ENCODE measurements around the gene TMIE.
"Not testable (repeated sequence)": the region's sequence is repeated elsewhere in the genome, so short reads cannot be mapped to it uniquely, and the experiment has no call there.

The TMIE gene

DNA sequence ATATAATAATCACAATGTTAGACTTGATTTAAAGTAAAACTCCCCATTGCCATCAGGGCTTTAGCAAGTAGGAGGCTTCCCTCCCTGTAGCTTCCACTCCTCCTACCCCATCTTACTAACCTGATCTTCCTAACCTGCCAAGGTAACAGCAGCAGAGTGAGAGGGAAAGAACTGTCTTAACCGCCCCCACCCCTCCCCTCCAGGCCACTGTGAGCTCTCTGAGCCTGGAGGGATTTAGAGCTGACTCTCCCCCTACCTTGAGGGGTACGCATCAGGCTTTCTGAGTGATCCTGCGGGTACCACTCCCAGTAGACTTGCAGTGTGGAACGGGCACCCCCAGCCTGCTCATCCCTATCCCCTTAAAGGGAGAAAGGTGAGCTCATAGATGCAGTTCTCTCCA is 27.8 kb downstream of the TMIE start:
- no peak for DNase-seq

GRCh38 chr3:46730819-46731218 is 29.6 kb downstream of the TMIE start:
- DNase-seq: no peak

GRCh38 chr3:46731795-46732194 is 30.6 kb downstream of the TMIE start:
- no peak for DNase-seq

DNA sequence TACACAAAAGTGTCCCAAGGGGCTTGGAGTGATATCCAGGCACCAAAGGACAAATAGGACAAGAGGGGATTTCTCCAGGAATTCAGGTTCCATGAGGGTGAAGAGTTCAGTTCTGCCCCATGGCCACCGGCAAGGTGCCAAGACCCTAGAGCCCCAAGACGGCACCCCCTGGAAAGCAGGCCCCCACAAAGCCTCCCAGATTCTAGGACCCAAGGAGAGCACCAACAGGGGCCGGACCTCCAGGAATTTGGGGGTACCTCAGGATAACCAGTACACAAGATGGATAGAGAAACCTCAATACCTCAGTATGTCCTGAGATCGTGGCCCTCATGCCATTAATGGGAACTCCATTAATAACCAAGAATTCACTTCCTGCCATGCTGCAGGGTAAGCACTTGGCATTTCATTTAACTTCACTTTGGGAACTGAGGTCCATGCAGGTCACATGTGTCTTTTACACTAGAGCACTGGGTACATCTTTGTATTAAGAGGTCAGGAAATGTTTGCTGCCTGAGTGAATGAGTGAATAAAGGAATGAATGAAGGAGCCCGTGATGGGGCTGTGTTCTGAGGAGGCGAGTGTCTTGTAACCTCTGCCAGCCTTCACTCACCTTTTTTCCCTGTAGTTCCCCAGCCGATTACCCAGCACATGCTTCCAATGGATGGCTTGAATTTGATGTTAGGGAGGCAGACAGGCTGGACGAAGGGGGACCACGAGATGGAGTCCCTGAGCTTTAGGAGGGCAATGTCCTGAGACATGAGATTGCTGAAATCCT is 32.0 kb downstream of the TMIE start:
- DNase-seq: no peak

DNA sequence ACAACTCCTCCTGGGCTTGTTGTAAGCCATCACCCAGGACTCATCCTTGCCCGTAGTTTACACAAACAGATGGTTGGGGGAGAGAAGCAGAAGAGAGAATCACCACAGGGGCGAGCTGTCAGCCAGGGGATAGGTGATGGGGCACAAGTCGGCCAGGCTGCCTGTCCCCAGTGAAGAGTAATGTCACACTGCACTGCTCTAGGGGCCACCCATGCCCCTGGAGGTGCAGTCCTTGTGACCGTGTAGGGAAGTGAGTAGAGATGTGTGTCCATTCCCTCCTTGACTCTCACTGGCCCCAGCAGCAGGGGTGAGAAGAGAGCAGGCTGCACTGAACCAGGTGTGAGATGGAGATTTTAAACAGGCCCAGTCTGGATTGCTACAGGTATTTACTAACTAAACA is 33.6 kb downstream of the TMIE start:
- no peak for DNase-seq

DNA sequence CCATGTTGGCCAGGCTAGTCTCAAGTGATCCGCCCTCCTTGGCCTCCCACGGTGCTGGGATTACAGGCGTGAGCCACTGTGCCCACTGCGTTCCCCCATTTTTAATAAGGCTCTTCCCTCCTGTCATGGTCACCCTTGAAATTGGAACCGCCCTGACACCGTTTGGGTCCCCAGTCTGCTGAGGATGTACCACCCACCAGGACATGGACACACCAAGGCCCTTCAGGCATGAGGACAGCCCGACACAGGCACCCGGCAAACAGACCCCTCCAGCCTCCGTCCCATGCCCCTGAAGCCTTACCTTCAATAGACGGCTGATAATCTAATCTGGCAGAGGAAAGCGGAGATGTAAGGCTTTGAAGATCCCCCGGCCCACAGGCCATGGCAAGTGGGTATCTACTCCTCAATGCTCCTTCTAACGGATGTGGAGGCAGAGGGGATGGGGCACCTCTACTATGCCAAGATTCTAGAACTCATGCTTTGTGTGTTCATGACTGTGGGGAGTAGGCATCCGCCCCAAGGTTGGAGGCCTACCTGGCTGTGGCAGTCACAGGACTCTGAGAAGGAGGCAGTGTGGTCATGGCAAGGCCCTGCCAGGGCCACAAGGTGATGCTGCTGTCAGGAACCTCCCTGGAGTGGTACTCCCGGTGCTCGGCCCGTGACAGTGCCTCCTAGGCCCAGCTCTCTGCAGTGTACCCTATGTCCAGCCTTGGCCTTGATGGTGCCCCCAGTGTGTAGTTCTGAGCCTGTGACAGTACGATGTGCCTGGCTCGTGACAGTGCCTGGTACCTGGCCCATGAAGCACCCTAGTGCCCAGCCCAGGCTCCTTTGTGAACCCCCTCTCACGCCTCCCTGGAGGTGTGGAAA is 35.0 kb downstream of the TMIE start:
- DNase-seq: no peak

DNA sequence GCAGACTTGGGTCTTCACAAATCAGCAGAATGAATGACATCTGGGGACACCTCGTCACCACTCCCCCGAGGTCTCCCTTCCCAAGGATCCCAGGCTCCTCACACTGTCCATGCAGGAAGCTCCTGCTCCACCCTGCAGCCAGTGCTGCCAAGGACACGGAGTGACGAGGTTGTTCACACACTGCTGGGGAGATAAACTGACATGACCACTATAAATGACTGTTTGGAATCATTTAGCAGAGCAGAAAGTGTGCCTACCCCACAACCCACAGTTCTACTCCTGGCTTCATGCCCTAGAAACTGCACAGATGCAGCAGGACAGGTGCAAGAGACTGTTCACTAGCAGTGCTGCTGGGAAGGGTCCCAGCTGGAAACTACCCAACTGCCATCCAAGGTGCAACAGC is 36.1 kb downstream of the TMIE start:
- no peak for DNase-seq

DNA sequence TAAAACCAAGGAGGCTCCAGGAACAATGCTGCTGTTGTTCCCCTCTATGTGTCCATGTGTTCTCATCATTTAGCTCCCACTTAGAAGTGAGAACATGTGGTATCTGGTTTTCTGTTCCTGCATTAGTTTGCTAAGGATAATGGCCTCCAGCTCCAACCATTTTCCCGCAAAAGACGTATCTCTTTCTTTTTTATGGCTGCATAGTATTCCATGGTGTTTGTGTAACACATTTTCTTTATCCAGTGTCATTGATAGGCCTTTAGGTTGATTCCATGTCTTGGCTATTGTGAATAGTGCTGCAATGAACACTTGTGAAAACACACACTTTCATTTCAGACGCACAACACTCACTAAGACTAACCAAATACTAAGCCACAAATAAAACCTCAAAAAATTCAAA is 38.4 kb downstream of the TMIE start:
- DNase-seq: not testable (repeated sequence)

DNA sequence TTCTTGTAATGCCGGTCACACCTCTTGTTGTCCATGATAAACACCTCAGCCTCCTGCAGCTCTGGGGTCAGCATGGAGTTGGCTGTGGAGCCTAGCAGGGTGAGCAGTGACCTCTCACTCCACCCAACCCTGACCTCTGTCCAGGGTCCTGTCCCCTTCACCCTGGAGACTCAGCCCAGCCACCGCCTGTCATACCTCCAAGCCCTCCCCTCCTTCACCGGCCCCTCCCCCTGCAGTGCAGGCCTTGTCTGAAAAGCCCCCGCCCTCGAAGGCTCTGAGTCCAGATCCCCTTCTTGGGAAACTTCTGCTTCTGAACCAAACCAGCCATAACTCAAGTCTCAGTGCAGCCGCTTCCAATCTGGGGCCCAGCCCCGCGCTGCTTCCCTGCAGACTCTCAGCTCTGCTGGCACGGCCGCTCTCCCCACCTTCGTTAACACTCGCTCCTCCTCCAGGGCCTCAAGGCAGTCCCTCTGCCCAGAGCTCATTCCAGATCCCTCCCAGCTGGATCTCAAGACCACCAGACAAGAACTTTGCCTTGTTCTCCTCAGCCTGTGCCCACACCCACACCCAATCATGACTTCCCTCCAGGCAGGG is 41.9 kb downstream of the TMIE start:
- DNase-seq: no peak

- DNase-seq: no peak
These were observed 45.5 kb downstream of the TMIE start for GRCh38 chr3:46746711-46747110.

- no peak for DNase-seq
These were observed 47.0 kb downstream of the TMIE start for GRCh38 chr3:46748170-46748569.

- no peak for DNase-seq
These were observed 47.9 kb downstream of the TMIE start for GRCh38 chr3:46749129-46749528.

DNA sequence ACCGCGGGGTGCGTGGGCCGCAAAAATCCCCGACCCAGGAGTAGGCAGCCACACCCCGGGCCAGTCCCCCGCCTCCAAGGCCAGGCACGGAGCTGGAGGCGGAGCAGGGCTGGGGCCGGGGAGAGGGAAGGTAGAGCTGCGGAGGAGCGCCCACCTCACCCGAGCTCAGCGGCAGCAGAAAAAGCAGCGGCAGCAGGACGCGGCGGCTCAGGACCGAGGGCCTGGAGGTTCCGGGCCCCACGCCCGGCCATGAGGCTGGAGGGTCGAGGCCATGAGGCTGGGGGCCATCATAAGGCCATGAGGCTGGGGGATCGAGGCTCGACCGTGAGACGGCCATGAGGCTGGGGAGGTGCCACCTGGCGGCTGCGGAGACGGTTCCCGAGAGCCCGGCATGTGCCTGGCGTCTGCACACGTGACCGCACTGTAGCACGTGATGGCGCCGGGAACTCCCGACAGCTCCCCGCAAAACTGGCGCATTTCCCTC is 49.4 kb downstream of the TMIE start:
- no peak for DNase-seq

DNA sequence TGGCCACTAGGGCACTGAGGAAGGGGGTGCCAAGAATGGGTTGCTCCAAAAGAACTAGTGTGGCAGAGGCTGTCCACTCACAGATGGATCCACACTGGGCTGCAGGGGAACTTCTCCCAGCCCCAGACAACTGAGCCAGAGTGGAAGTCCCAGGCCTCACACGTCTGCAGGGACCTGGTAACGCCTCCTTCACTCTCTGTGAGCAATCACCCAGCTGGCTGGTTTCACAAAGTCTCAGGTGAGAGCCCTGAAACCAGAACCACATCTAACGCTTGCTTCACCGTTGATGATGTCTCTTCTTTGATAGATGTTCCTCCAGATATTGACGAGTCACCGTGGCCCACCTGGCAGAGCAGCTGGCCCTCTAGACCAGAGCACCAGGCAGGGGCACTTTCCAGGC is 51.9 kb downstream of the TMIE start:
- DNase-seq: not testable (repeated sequence)

GRCh38 chr3:46755646-46756045 is 54.5 kb downstream of the TMIE start:
- DNase-seq: no peak

GRCh38 chr3:46756642-46757041 is 55.5 kb downstream of the TMIE start:
- DNase-seq: no peak

DNA sequence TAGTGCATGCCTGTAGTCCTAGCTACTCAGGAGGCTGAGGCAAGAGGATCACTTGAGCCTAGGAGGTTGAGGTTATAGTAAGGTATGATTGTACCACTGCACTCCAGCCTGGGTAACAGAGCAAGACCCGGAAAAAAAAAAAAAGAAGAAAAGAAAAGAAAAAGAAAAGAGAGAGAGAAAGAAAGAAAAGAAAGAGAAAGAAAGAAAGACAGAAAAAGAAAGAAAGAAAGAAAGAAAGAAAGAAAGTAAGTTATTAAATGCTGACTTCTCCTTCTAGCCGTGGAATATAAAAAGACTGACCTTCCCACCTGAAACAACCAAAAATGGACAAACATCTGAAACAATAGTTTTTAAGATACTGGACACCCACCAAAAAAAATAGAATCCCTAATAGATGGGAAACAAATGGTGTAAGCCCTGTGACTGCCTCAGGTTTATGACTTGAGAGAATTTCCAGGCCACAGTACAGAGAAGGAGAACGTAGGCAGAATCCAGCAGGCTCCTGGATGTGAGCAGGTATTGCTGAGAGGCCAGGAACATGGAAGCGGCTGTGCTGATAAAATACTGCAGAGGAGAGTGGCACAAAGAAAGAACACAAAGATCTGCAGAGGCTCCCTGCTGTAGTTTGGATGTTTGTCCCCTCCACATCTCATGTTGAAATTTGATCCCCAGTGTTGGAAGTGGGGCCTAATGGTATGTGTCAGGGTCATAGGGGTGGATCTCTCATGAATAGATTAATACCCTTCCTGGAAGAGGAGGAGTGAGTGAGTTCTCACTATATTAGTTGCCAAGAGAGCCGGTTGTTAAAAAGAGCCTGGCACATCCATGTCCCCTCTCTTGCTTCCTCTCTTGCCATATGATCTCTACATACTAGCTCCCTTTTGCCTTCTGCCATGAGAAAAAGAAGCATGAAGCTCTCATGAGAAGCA is 58.3 kb downstream of the TMIE start:
- no peak for DNase-seq
